Transverse colon (tissue), 4 donors: ENCODE results near the gene EMC1. TPM values are rescaled to one million over a fixed set of nuclear protein-coding genes. Genes with fewer than 3 reads are reported as not detected.

Source experiments
- DNase-seq: peaks from one replicate; pipeline ENCODE4 v3.0.0-alpha.2; 2019
- H3K27ac ChIP-seq, 4 donors: fragments of 200-600 bp; sonication (generic); 2 replicates each; pipeline ENCODE4 v1.5.1; 2016 to 2018; ENCODE audit warnings: inconsistent platforms in 4 of 4
- H3K27me3 ChIP-seq: fragments of 200-600 bp; sonication (generic); 2 replicates; pipeline ENCODE4 v1.5.1; 2017; ENCODE audit warnings: inconsistent platforms
- H3K36me3 ChIP-seq, 4 donors: fragments of 200-600 bp; sonication (generic); 2 replicates each; pipeline ENCODE4 v1.5.1; 2017 to 2019; ENCODE audit warnings: inconsistent platforms in 4 of 4
- H3K4me1 ChIP-seq, 4 donors: fragments of 200-600 bp; sonication (generic); 2 replicates each; pipeline ENCODE4 v1.5.1; 2017 to 2020; ENCODE audit warnings: inconsistent platforms in 4 of 4
- H3K4me3 ChIP-seq, 4 donors: fragments of 200-600 bp; sonication (generic); 1 replicate in 1 of 4; 2 replicates in 3 of 4; pipeline versions ENCODE4 v1.5.1 to v1.6.1; 2017 to 2019; ENCODE audit warnings: inconsistent platforms in 4 of 4
- H3K9me3 ChIP-seq, 2 donors: fragments of 200-600 bp; sonication (generic); 2 replicates each; pipeline ENCODE4 v1.5.1; 2017 to 2019; ENCODE audit warnings: inconsistent platforms in 2 of 2
- CTCF ChIP-seq, 5 experiments: fragments of 200-600 bp in 3 of 5; fragments of 450-650 bp in 2 of 5; sonication (generic) in 3 of 5; IDR thresholded peaks; 1 replicate in 2 of 5; 2 replicates in 3 of 5; pipeline ENCODE4 v1.5.1; 2016 to 2017; ENCODE audit warnings: antibody characterized with exemption in 5 of 5, inconsistent platforms in 3 of 5, mild to moderate bottlenecking in 2 of 5, moderate library complexity in 1 of 5
- EP300 ChIP-seq: sonication (generic); formaldehyde crosslinking; IDR thresholded peaks from one replicate; pipeline ENCODE4 v1.6.1; 2017; ENCODE audit warnings: antibody characterized with exemption, low read depth
- POLR2A ChIP-seq: fragments of 450-650 bp; IDR thresholded peaks from one replicate; pipeline ENCODE4 v1.6.1; 2016; ENCODE audit warnings: antibody characterized with exemption, mild to moderate bottlenecking, moderate library complexity
- POLR2AphosphoS5 ChIP-seq, 3 donors: sonication (generic); formaldehyde crosslinking; IDR thresholded peaks; one replicate each; pipeline ENCODE4 v1.6.1; 2016; ENCODE audit warnings: antibody characterized with exemption in 3 of 3
- WGBS, 2 donors: methylation state at CpG; one replicate each; pipeline ENCODE4 v1.1.5; 2018; ENCODE audit warnings: low coverage in 1 of 2; 5-methylcytosine and 5-hydroxymethylcytosine counted together
- in situ Hi-C, 4 donors: fragments of 200-750 bp; cut with MboI; loops; one replicate each; pipeline versions ENCODE4 v1.15.0 to v1.15.1; 2017; ENCODE audit warnings: low sequenced_read_pairs in 3 of 4, low pct_ligation_motif_present in 1 of 4, low pct_unique_long_range_greater_than_20kb in 1 of 4
- intact Hi-C: fragments of 100-400 bp; cut with DNase I; formaldehyde crosslinking; loops from one replicate; pipeline ENCODE4 v1.15.1; 2023; ENCODE audit warnings: low total_unique reads
- total RNA-seq, 4 donors: library from RNA; depleted of rRNA; stranded (reverse); fragments of >200 nt; gene quantifications; one replicate each; pipeline ENCODE4 v1.1.0, GENCODE V29; 2016

EMC1 gene
- total RNA-seq, 4 donors from 2014 or later = 18.3 to 39.7 (median 32.6) TPM

GRCh38 chr1:19167140-19167539, 84.2 kb downstream of the EMC1 start:
- 96 to 98% methylated on average over 6 of the region's 6 CpGs for WGBS, 2 donors
- peaks cover 0 to 35% (median 14%) of the 10 kb centered on the region in 4 donors for H3K4me1 ChIP-seq
- H3K4me3 ChIP-seq = no peak overlapping the region
- H3K27me3 ChIP-seq = no peaks in the 10 kb centered on the region
- H3K9me3 ChIP-seq = no peaks in the 10 kb centered on the region
- TF ChIP-seq POLR2A = no peak
- no peak for TF ChIP-seq POLR2AphosphoS5 (IDR thresholded peaks at IDR 0.05)
- TF ChIP-seq CTCF (IDR thresholded peaks at IDR 0.05) = no peak
- TF ChIP-seq EP300 = no peak
- DNase-seq = no peak
- no peak overlapping the region for H3K27ac ChIP-seq
- H3K36me3 ChIP-seq = peaks cover 0 to 87% (median 42%) of the 10 kb centered on the region in 4 donors
- intact Hi-C loops = no loop called here
- in situ Hi-C loops = no loop called here

GRCh38 chr1:19166066-19166465, 85.3 kb downstream of the EMC1 start:
- DNase-seq = no peak
- intact Hi-C loops (no loop called here), in situ Hi-C loops (no loop called here)
- WGBS, 2 donors = 13 to 43% methylated on average over 2 to 3 of the region's 3 CpGs
- H3K36me3 ChIP-seq = peaks cover 0 to 87% (median 42%) of the 10 kb centered on the region in 4 donors
- H3K27me3 ChIP-seq = no peaks in the 10 kb centered on the region
- no peak overlapping the region for H3K4me3 ChIP-seq
- H3K9me3 ChIP-seq = no peaks in the 10 kb centered on the region
- peak overlapping the region in 3 of 4 donors; percentile 20 to 53 (median 46) for H3K27ac ChIP-seq
- H3K4me1 ChIP-seq = peaks cover 0 to 35% (median 14%) of the 10 kb centered on the region in 4 donors
- TF ChIP-seq CTCF (IDR thresholded peaks at IDR 0.05) (no peak), EP300 (no peak), POLR2AphosphoS5 (IDR thresholded peaks at IDR 0.05) (no peak), POLR2A (no peak)

Other genes with a start within 250 kb of the EMC1 start
- 100 to 1,000 TPM; 140 to 418 (median 223) TPM for gene UBR4, start 41.3 kb downstream of the EMC1 start, total RNA-seq
- gene MRTO4, start 281 bp upstream of the EMC1 start, total RNA-seq = 10 to 100 TPM in 1 of 4 donors, 1 to 10 TPM in 3; 4.9 to 10.8 (median 8.7) TPM
- gene AKR7A3, start 37.2 kb upstream of the EMC1 start, total RNA-seq = 100 to 1,000 TPM in 2 of 4 donors, 10 to 100 TPM in 2; 77.8 to 167 (median 102) TPM
- gene AKR7A2, start 60.6 kb upstream of the EMC1 start, total RNA-seq = 100 to 1,000 TPM in 2 of 4 donors, 10 to 100 TPM in 2; 64.7 to 169 (median 112) TPM
- gene SLC66A1, start 60.8 kb upstream of the EMC1 start, total RNA-seq = 10 to 100 TPM; 19.1 to 53.9 (median 35.3) TPM
- 100 to 1,000 TPM; 127 to 404 (median 136) TPM for gene CAPZB, start 234.0 kb upstream of the EMC1 start, total RNA-seq